GM12875 (cell line): ENCODE data around the gene PARD3.

Source experiments
- H3K4me3 ChIP-seq: one replicate; pipeline ENCODE4 v1.5.1; 2011; ENCODE audit warnings: low read depth, low read length, control low read depth
- CTCF ChIP-seq: IDR thresholded peaks from 2 replicates; pipeline ENCODE4 v1.5.1; 2011; ENCODE audit warnings: low read depth, mild to moderate bottlenecking, control low read depth, inconsistent platforms, low read length, moderate library complexity, borderline replicate concordance; ENCODE audit not compliant: insufficient read depth

PARD3 gene

GRCh38 chr10:34420273-34420672 lies 394.8 kb downstream of the PARD3 start:
- H3K4me3 ChIP-seq: no peak overlapping the region
- no peak for TF ChIP-seq CTCF

- TF ChIP-seq CTCF: no peak
These were observed 400.1 kb downstream of the PARD3 start for GRCh38 chr10:34415039-34415438.

GRCh38 chr10:34413756-34414587 lies 401.1 kb downstream of the PARD3 start:
- H3K4me3 ChIP-seq: no peak overlapping the region
- TF ChIP-seq CTCF: no peak

More at GRCh38 chr10:34415039-34415438, 400.1 kb downstream of the PARD3 start:
- H3K4me3 ChIP-seq: no peak overlapping the region

- no peak overlapping the region for H3K4me3 ChIP-seq
- no peak for TF ChIP-seq CTCF
These were observed 401.9 kb downstream of the PARD3 start for GRCh38 chr10:34413214-34413613.

GRCh38 chr10:34408956-34409355 lies 406.1 kb downstream of the PARD3 start:
- no peak overlapping the region for H3K4me3 ChIP-seq
- TF ChIP-seq CTCF: no peak

- TF ChIP-seq CTCF: no peak
- H3K4me3 ChIP-seq: no peak overlapping the region
These were observed 406.7 kb downstream of the PARD3 start for GRCh38 chr10:34408381-34408780.

- H3K4me3 ChIP-seq: no peak overlapping the region
- TF ChIP-seq CTCF: no peak
These were observed 407.7 kb downstream of the PARD3 start for GRCh38 chr10:34407324-34407805.
